PC-3 (cell line): Measurements from ENCODE around the gene AFF1. TPM values are rescaled to one million over a fixed set of nuclear protein-coding genes. Genes with fewer than 3 reads are reported as not detected.

Source experiments
- ATAC-seq: fragments of 200-7000 bp; cut with Tn5 transposase; 2 replicates; pipeline ENCODE4 v1.9.1; 2020; ENCODE audit warnings: mild to moderate bottlenecking, moderate library complexity
- BruUV-seq: library from RNA; stranded (reverse); fragments of 400-500 nt; replicated peaks from 2 replicates; lab custom pipeline; 2021; lab: Mats Ljungman, UMichigan
- CTCF ChIA-PET: fragments of 300-600 bp; sonication (Branson Sonifier 250); formaldehyde crosslinking; loops from one replicate; lab custom pipeline; 2022; ENCODE audit warnings: antibody characterized with exemption; lab: Charles Lee
- POLR2A ChIA-PET: fragments of 300-600 bp; sonication (Branson Sonifier 250); formaldehyde crosslinking; loops from one replicate; lab custom pipeline; 2022; ENCODE audit warnings: antibody characterized with exemption; ENCODE audit not compliant: unreplicated experiment; lab: Charles Lee
- DNase-seq: peaks from one replicate; pipeline ENCODE4 v3.0.0-alpha.2; 2015
- H2AFZ ChIP-seq: fragments of 300-600 bp; sonication (generic); 2 replicates; pipeline ENCODE4 v1.6.0; 2016; ENCODE audit warnings: antibody characterized with exemption, low read length
- H3F3A ChIP-seq: fragments of 300-600 bp; sonication (generic); one replicate; pipeline ENCODE4 v1.6.0; 2017; ENCODE audit warnings: antibody characterized with exemption, low read length, control low read depth, mild to moderate bottlenecking; ENCODE audit not compliant: unreplicated experiment
- H3K27ac ChIP-seq: fragments of 300-600 bp; sonication (generic); 2 replicates; pipeline ENCODE4 v1.5.1; 2016; ENCODE audit warnings: mild to moderate bottlenecking, low read length
- H3K27me3 ChIP-seq: fragments of 300-600 bp; sonication (generic); 2 replicates; pipeline ENCODE4 v1.6.1; 2016; ENCODE audit warnings: low read length, mixed read lengths
- H3K36me3 ChIP-seq: fragments of 300-600 bp; sonication (generic); 2 replicates; pipeline ENCODE4 v1.6.1; 2016; ENCODE audit warnings: low read depth, mixed run types, low read length, mixed read lengths
- H3K4me1 ChIP-seq: fragments of 300-600 bp; sonication (generic); 2 replicates; pipeline ENCODE4 v1.5.1; 2016; ENCODE audit warnings: low read length; ENCODE audit not compliant: insufficient read depth
- H3K4me2 ChIP-seq: fragments of 300-600 bp; sonication (generic); 2 replicates; pipeline ENCODE4 v1.6.0; 2016; ENCODE audit warnings: low read length
- H3K4me3 ChIP-seq: fragments of 300-600 bp; sonication (generic); 2 replicates; pipeline ENCODE4 v1.5.1; 2016; ENCODE audit warnings: mild to moderate bottlenecking, low read length, mixed read lengths
- H3K79me2 ChIP-seq: fragments of 300-600 bp; sonication (generic); 2 replicates; pipeline ENCODE4 v1.6.1; 2017; ENCODE audit warnings: low read length, mixed read lengths
- H3K9ac ChIP-seq: fragments of 300-600 bp; sonication (generic); 2 replicates; pipeline ENCODE4 v1.6.0; 2016; ENCODE audit warnings: mild to moderate bottlenecking, low read length
- H3K9me2 ChIP-seq: fragments of 300-600 bp; sonication (generic); replicated peaks from 2 replicates; pipeline ENCODE4 v1.6.1; 2016; ENCODE audit warnings: mixed run types, low read length, mixed read lengths
- H3K9me3 ChIP-seq: fragments of 300-600 bp; sonication (generic); 2 replicates; pipeline ENCODE4 v1.6.1; 2016; ENCODE audit warnings: low read length, mixed read lengths
- H4K20me1 ChIP-seq: fragments of 300-600 bp; sonication (generic); 2 replicates; pipeline ENCODE4 v1.6.1; 2016; ENCODE audit warnings: low read length, mixed read lengths
- EZH2 ChIP-seq: fragments of 300-600 bp; sonication (generic); IDR thresholded peaks from one replicate; pipeline ENCODE4 v1.6.1; 2017; ENCODE audit warnings: antibody characterized with exemption, mild to moderate bottlenecking, low read length; ENCODE audit not compliant: unreplicated experiment
- EZH2phosphoT487 ChIP-seq: fragments of 300-600 bp; sonication (generic); IDR thresholded peaks from 2 replicates; pipeline ENCODE4 v1.6.1; 2018; ENCODE audit warnings: mild to moderate bottlenecking, antibody characterized with exemption, low read length, borderline replicate concordance
- intact Hi-C: fragments of 100-400 bp; cut with micrococcal nuclease; formaldehyde crosslinking; loops from 2 replicates; pipeline ENCODE4 v1.9.0; 2023
- total RNA-seq: library from RNA; depleted of rRNA; stranded (reverse); fragments of >200 nt; gene quantifications from 2 replicates; pipeline ENCODE4 v1.2.3, GENCODE V29; 2014
- TF ChIP-seq, protein P1 (sequence below): fragments of 300-600 bp; sonication (generic); conservative IDR thresholded peaks from 2 replicates; pipeline ENCODE4 v1.5.1; 2017; ENCODE audit warnings: antibody characterized with exemption, low read depth, mild to moderate bottlenecking, low read length

AFF1 gene
- total RNA-seq, 1 experiment from 2014 or later = 8.1 TPM

DNA sequence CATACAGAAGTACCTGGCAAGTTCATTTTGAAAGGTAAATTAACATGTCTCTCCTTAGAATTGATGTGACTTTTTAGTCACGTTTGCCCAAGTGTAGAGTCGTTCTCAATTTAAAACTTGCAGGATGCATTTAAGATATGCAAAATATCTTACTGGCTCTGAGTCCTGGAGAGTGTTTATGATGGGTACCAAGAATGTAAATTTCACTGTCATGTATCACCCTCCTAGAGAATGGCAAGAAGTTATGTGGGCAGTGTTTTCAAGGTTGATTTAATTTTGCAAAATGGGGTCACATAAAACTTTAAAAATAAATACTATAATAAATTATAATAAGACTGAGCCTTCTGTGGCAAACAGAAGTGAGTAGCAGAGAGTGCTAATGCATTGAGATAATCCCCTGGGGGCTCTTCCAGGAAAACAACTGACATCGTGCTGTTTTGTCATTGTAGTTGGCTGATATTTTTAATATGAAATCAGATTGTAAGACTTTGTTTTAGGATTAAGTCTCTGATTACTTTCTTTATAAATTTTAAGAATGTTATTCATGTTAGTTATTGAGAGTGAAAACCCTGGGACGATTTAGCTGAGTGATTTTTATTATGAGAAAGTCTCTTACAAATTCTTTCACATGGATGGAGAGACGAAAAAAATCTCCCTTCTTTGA, 103.0 kb downstream of the AFF1 start:
- H3K4me2 ChIP-seq = no peak overlapping the region
- no peak for ATAC-seq
- intact Hi-C loops = no loop called here
- ChIA-PET POLR2A (no interaction called here), CTCF (no interaction called here)
- no peak for DNase-seq
- H3K9ac ChIP-seq = no peak overlapping the region
- H3K79me2 ChIP-seq = peaks cover 59% of the 10 kb centered on the region
- H3K9me3 ChIP-seq = no peaks in the 10 kb centered on the region
- H3K4me3 ChIP-seq = no peak overlapping the region
- no peaks in the 10 kb centered on the region for H3F3A ChIP-seq
- H2AFZ ChIP-seq = no peak overlapping the region
- no peak for TF ChIP-seq EZH2
- TF ChIP-seq, protein P1, sequence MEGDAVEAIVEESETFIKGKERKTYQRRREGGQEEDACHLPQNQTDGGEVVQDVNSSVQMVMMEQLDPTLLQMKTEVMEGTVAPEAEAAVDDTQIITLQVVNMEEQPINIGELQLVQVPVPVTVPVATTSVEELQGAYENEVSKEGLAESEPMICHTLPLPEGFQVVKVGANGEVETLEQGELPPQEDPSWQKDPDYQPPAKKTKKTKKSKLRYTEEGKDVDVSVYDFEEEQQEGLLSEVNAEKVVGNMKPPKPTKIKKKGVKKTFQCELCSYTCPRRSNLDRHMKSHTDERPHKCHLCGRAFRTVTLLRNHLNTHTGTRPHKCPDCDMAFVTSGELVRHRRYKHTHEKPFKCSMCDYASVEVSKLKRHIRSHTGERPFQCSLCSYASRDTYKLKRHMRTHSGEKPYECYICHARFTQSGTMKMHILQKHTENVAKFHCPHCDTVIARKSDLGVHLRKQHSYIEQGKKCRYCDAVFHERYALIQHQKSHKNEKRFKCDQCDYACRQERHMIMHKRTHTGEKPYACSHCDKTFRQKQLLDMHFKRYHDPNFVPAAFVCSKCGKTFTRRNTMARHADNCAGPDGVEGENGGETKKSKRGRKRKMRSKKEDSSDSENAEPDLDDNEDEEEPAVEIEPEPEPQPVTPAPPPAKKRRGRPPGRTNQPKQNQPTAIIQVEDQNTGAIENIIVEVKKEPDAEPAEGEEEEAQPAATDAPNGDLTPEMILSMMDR = no peak
- no peak for TF ChIP-seq EZH2phosphoT487
- H3K27me3 ChIP-seq = no peaks in the 10 kb centered on the region
- H4K20me1 ChIP-seq = no peaks in the 10 kb centered on the region
- H3K36me3 ChIP-seq = no peaks in the 10 kb centered on the region
- H3K4me1 ChIP-seq = no peaks in the 10 kb centered on the region
- no peaks in the 10 kb centered on the region for H3K9me2 ChIP-seq
- H3K27ac ChIP-seq = no peak overlapping the region
- no TSS peak for BruUV-seq

DNA sequence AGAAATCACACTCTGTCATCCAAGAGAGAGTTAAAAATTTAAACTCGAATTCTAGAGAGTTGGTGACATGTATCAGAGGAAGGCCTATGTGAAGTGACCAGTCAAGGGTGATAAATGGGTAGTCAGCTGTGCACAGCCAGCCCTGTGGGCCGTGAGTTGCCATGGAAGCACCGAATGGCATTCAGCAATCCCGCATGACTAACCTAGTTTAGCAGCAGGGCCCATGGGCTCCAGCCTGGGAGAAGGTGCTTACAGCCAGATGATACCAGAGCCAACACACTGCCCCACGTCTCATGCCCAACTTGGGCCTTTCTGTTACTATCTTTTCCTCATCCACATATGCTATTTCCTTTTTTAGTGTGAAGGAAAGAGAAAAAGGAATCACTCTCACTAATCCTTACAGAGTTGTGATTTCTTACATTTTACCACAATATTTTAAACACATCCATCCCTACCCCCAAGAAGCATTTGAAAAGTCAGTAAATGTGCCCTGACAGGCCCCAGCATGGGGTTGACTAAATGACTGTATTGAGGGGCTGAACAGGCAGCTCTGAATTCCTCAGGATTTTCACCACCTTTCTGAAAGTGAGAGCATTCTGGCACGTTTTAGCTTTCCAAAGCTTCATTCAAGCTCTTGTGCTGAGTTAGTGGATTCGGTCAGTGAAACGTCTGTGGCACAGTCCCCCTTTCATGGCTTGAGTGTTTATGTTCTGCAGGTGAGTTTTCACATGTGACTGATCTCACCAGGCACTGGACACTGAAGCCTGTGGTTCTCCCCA, 104.2 kb downstream of the AFF1 start:
- Histone ChIP-seq H4K20me1 (no peaks in the 10 kb centered on the region), H3K79me2 (peaks cover 50% of the 10 kb centered on the region), H3K4me2 (no peak overlapping the region), H2AFZ (no peak overlapping the region), H3K9me2 (no peaks in the 10 kb centered on the region), H3K9me3 (no peaks in the 10 kb centered on the region), H3K36me3 (no peaks in the 10 kb centered on the region), H3F3A (no peaks in the 10 kb centered on the region), H3K4me3 (no peak overlapping the region), H3K27me3 (no peaks in the 10 kb centered on the region), H3K27ac (no peak overlapping the region), H3K4me1 (no peaks in the 10 kb centered on the region), H3K9ac (no peak overlapping the region)
- ChIA-PET CTCF (no interaction called here), POLR2A (no interaction called here)
- intact Hi-C loops = no loop called here
- ATAC-seq (no peak), DNase-seq (peak; percentile 17)
- BruUV-seq = no TSS peak
- TF ChIP-seq, protein P1 = no peak
- TF ChIP-seq EZH2phosphoT487 (no peak), EZH2 (no peak)

DNA sequence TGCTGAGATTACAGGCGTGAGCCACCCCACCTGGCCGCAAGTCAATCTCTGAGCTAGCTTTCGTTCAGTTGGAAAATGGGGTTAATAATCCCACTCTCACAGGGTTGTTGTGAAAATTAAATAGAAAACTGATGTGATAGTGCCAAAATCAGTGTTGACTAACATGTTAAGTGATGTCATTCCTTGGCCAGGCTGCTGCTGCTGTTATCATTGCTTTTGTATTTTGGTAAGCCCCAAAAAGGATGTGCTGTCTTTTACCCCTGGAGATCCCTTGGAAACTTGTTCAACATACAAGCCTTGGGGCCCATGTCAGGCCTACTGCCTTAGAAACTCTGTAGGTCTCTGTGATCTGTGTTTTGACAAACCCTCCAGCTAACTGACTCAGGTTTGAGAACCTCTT, 106.3 kb downstream of the AFF1 start:
- no TSS peak for BruUV-seq
- ATAC-seq (no peak), DNase-seq (no peak)
- Histone ChIP-seq H3K4me3 (no peak overlapping the region), H3K9ac (no peak overlapping the region), H3K27me3 (no peaks in the 10 kb centered on the region), H3F3A (no peaks in the 10 kb centered on the region), H4K20me1 (no peaks in the 10 kb centered on the region), H2AFZ (no peak overlapping the region), H3K36me3 (no peaks in the 10 kb centered on the region), H3K9me2 (no peaks in the 10 kb centered on the region), H3K4me2 (no peak overlapping the region), H3K79me2 (peaks cover 35% of the 10 kb centered on the region), H3K9me3 (no peaks in the 10 kb centered on the region), H3K4me1 (no peaks in the 10 kb centered on the region), H3K27ac (no peak overlapping the region)
- no peak for TF ChIP-seq EZH2
- TF ChIP-seq, protein P1 = no peak
- TF ChIP-seq EZH2phosphoT487 = no peak
- ChIA-PET POLR2A (no interaction called here), CTCF (no interaction called here)
- intact Hi-C loops = no loop called here
